ENCODE measurements around the gene CD36.

DNA sequence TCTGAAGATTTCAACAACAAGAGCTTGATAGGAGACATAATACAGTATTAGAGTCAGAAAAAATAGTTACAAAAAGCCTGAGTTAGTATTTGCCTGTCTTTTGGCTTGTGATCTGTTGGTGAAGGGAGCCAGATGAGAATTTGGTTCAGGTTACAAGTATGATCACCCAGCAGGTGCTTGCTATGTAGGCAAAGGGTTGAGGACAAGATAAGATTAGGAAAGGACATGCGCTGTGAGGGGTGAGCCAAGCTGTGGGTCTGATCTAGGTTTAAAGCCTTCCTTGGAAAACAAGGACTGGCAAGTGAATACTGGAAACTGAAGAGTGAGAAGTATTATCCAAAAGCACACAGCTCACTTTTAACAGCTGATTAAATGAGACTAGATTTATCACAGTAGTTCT is 28.7 kb upstream of the CD36 start:
- TF ChIP-seq, protein P1, sequence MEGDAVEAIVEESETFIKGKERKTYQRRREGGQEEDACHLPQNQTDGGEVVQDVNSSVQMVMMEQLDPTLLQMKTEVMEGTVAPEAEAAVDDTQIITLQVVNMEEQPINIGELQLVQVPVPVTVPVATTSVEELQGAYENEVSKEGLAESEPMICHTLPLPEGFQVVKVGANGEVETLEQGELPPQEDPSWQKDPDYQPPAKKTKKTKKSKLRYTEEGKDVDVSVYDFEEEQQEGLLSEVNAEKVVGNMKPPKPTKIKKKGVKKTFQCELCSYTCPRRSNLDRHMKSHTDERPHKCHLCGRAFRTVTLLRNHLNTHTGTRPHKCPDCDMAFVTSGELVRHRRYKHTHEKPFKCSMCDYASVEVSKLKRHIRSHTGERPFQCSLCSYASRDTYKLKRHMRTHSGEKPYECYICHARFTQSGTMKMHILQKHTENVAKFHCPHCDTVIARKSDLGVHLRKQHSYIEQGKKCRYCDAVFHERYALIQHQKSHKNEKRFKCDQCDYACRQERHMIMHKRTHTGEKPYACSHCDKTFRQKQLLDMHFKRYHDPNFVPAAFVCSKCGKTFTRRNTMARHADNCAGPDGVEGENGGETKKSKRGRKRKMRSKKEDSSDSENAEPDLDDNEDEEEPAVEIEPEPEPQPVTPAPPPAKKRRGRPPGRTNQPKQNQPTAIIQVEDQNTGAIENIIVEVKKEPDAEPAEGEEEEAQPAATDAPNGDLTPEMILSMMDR (IDR thresholded peaks at IDR 0.05; ENCODE audit: extremely low read depth in 1 of 2, insufficient read depth in 1 of 2, low read depth in 1 of 2, low read length in 2 of 2): no peak
- TF ChIP-seq EZH2 (IDR thresholded peaks at IDR 0.05; ENCODE audit: borderline replicate concordance, low read depth, low read length, severe bottlenecking) (no peak), POLR2A (IDR thresholded peaks at IDR 0.05; ENCODE audit: low read depth, low read length) (no peak), GATA2 (IDR thresholded peaks at IDR 0.05; ENCODE audit: insufficient read depth, insufficient read length, low read depth, low read length) (no peak), POLR2AphosphoS5 (IDR thresholded peaks at IDR 0.05; ENCODE audit: insufficient read depth, low read depth, low read length) (no peak), JUN (IDR thresholded peaks at IDR 0.05; ENCODE audit: borderline replicate concordance, insufficient read depth, insufficient read length, low read depth) (no peak), FOS (IDR thresholded peaks at IDR 0.05; ENCODE audit: borderline replicate concordance, insufficient read depth, low read length) (no peak), MYC (IDR thresholded peaks at IDR 0.05; ENCODE audit: low read depth, low read length) (no peak)
- TF ChIP-seq, protein P2, sequence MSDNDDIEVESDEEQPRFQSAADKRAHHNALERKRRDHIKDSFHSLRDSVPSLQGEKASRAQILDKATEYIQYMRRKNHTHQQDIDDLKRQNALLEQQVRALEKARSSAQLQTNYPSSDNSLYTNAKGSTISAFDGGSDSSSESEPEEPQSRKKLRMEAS (IDR thresholded peaks at IDR 0.05; ENCODE audit: insufficient read depth, insufficient read length): no peak
